Measurements from ENCODE around the gene VAPA.

DNA sequence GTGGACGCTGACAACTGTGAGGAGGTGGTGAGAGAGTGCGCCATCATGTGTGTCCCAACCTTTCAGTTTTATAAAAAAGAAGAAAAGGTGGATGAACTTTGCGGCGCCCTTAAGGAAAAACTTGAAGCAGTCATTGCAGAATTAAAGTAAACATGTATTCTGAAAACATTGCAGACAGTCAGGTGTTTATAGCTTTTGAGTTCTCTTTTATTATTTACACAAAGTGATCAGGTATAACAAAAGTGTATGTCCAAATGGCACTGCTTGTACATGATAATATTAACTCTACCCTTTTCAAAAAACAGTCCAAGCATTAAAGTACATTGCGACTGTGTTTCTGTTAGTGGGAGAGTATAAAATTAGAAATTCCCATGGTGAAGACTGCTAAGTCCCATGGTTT, 25.8 kb upstream of the VAPA start:
- TF ChIP-seq, protein P1, sequence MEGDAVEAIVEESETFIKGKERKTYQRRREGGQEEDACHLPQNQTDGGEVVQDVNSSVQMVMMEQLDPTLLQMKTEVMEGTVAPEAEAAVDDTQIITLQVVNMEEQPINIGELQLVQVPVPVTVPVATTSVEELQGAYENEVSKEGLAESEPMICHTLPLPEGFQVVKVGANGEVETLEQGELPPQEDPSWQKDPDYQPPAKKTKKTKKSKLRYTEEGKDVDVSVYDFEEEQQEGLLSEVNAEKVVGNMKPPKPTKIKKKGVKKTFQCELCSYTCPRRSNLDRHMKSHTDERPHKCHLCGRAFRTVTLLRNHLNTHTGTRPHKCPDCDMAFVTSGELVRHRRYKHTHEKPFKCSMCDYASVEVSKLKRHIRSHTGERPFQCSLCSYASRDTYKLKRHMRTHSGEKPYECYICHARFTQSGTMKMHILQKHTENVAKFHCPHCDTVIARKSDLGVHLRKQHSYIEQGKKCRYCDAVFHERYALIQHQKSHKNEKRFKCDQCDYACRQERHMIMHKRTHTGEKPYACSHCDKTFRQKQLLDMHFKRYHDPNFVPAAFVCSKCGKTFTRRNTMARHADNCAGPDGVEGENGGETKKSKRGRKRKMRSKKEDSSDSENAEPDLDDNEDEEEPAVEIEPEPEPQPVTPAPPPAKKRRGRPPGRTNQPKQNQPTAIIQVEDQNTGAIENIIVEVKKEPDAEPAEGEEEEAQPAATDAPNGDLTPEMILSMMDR (IDR thresholded peaks at IDR 0.05), result no peak
- no peak for TF ChIP-seq ZFX (IDR thresholded peaks at IDR 0.05; ENCODE audit: borderline replicate concordance)

Data from 22Rv1 (cell line).